ENCODE data around the gene CBLC. TPM values are rescaled to one million over a fixed set of nuclear protein-coding genes. Genes with fewer than 3 reads are reported as not detected.

The CBLC gene
- total RNA-seq, 1 experiment from 2014 or later: 15.9 TPM

DNA sequence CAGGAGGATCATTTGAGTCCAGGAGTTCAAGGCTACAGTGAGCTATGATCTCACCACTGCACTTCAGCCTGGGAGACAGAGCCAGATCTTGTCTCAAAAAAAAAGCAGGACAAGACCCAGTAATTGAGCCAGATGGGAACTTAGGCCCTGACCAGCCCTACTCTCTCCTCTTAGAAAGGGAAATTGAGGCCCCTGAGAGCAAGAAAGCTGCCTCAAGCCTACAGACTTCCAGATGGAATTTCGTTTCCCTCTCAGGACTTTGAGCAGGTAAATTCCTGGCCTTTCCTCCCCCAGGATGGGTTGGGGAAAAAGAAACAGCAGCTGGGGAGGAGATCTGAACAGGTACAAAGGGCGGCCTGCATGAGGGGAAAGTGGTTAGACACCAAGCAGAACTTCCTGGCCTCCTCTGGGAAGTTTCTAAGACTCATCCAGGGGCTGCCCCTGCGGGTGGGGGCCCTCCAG lies 32.8 kb upstream of the CBLC start:
- Histone ChIP-seq H2BK20ac (ENCODE audit: low read depth, low read length, poor library complexity, severe bottlenecking) (no peak overlapping the region), H3K23me2 (ENCODE audit: insufficient read length, low read depth, low read length, poor library complexity, severe bottlenecking) (peaks cover 5% of the 10 kb centered on the region), H3K9ac (ENCODE audit: extremely low read depth, insufficient read length, low read length) (no peak overlapping the region), H3K4me1 (ENCODE audit: insufficient read depth, low read length) (no peaks in the 10 kb centered on the region; the same call in 1 of the 2 replicates), H3K27me3 (ENCODE audit: insufficient read depth, low read length) (peaks cover 30% of the 10 kb centered on the region), H3K27ac (ENCODE audit: insufficient read length, low read depth, low read length) (no peak overlapping the region), H3K4ac (ENCODE audit: low read depth, low read length) (no peak overlapping the region), H2BK15ac (ENCODE audit: low read depth, low read length) (no peak overlapping the region), H3K14ac (ENCODE audit: insufficient read depth, low read length) (no peak overlapping the region), H3K56ac (ENCODE audit: insufficient read length, low read depth, low read length) (no peak overlapping the region), H3K79me1 (ENCODE audit: insufficient read depth, low read depth, low read length, poor library complexity, severe bottlenecking) (no peaks in the 10 kb centered on the region), H4K8ac (replicated peaks; ENCODE audit: insufficient read length, low read depth, low read length) (no peak overlapping the region), H4K91ac (ENCODE audit: insufficient read length, low read depth, low read length) (no peak overlapping the region), H2AK5ac (ENCODE audit: insufficient read length, low read length) (no peak overlapping the region), H4K5ac (ENCODE audit: insufficient read length, low read depth, low read length) (no peak overlapping the region), H4K20me1 (ENCODE audit: control insufficient read depth, insufficient read depth, insufficient read length) (no peaks in the 10 kb centered on the region), H2BK12ac (ENCODE audit: insufficient read length, low read depth, low read length) (no peak overlapping the region), H2BK5ac (ENCODE audit: insufficient read length, low read length) (no peak overlapping the region), H3K23ac (ENCODE audit: insufficient read length, low read depth, low read length) (no peak overlapping the region), H3K4me2 (ENCODE audit: insufficient read depth, insufficient read length, low read length) (no peak overlapping the region), H2BK120ac (ENCODE audit: low read depth, low read length, poor library complexity, severe bottlenecking) (no peak overlapping the region), H3K9me3 (ENCODE audit: control insufficient read depth, low read depth, low read length) (no peaks in the 10 kb centered on the region), H3K18ac (ENCODE audit: insufficient read length, low read depth, low read length) (no peak overlapping the region), H2AFZ (ENCODE audit: low read length) (no peak overlapping the region), H3T11ph (ENCODE audit: low read length) (no peak overlapping the region), H3K79me2 (ENCODE audit: insufficient read depth, low read length) (no peaks in the 10 kb centered on the region)
- no peaks in the 10 kb centered on the region; a peak in 2 of 5 replicates for H3K9me3 Mint-ChIP-seq
- no peak overlapping the region for H3K27ac Mint-ChIP-seq
- peaks cover 58% of the 10 kb centered on the region for H3K27me3 Mint-ChIP-seq (ENCODE audit: low read depth)
- H3K4me1 Mint-ChIP-seq: peaks cover 5 to 33% of the 10 kb centered on the region in 2 experiments
- TF ChIP-seq, protein P1, sequence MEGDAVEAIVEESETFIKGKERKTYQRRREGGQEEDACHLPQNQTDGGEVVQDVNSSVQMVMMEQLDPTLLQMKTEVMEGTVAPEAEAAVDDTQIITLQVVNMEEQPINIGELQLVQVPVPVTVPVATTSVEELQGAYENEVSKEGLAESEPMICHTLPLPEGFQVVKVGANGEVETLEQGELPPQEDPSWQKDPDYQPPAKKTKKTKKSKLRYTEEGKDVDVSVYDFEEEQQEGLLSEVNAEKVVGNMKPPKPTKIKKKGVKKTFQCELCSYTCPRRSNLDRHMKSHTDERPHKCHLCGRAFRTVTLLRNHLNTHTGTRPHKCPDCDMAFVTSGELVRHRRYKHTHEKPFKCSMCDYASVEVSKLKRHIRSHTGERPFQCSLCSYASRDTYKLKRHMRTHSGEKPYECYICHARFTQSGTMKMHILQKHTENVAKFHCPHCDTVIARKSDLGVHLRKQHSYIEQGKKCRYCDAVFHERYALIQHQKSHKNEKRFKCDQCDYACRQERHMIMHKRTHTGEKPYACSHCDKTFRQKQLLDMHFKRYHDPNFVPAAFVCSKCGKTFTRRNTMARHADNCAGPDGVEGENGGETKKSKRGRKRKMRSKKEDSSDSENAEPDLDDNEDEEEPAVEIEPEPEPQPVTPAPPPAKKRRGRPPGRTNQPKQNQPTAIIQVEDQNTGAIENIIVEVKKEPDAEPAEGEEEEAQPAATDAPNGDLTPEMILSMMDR (conservative IDR thresholded peaks at IDR 0.05): no peak
- no peak overlapping the region for H3K4me3 Mint-ChIP-seq
- DNase-seq: no peak
- WGBS (ENCODE audit: extremely low coverage, insufficient read length, low lambda C conversion rate): no CpG with 5 or more reads among the region's 3 CpGs
- H3K36me3 Mint-ChIP-seq (ENCODE audit: insufficient read depth in 1 of 3, low read depth in 3 of 3): no peaks in the 10 kb centered on the region
